Fibroblast of lung (primary cell): Measurements from ENCODE around the gene IL5RA. TPM values are rescaled to one million over a fixed set of nuclear protein-coding genes. Genes with fewer than 3 reads are reported as not detected.

ENCODE experiments used
- DNase-seq, 2 donors: peaks; one replicate each; pipeline versions ENCODE4 v3.0.0 to v3.0.0-alpha.2; 2010; ENCODE audit warnings: low read depth in 2 of 2
- H2AFZ ChIP-seq: 2 replicates; pipeline ENCODE4 v1.5.1; 2012; ENCODE audit warnings: low read length, control low read depth, inconsistent platforms
- H3K27ac ChIP-seq: 2 replicates; pipeline ENCODE4 v1.5.1; 2011; ENCODE audit warnings: low read length, control low read depth; ENCODE audit not compliant: insufficient read depth
- H3K27me3 ChIP-seq: 2 replicates; pipeline ENCODE4 v1.5.1; 2011; ENCODE audit warnings: mild to moderate bottlenecking, low read length; ENCODE audit not compliant: control insufficient read depth, insufficient read depth
- H3K36me3 ChIP-seq: 2 replicates; pipeline ENCODE4 v1.5.1; 2011; ENCODE audit warnings: low read length; ENCODE audit not compliant: control insufficient read depth, insufficient read depth
- H3K4me1 ChIP-seq: 2 replicates; pipeline ENCODE4 v1.5.1; 2011; ENCODE audit warnings: low read length; ENCODE audit not compliant: control insufficient read depth, insufficient read depth; ENCODE audit errors: extremely low read depth
- H3K4me2 ChIP-seq: 2 replicates; pipeline ENCODE4 v1.5.1; 2011; ENCODE audit warnings: low read length, control low read depth; ENCODE audit not compliant: insufficient read depth; ENCODE audit errors: extremely low read depth
- H3K4me3 ChIP-seq, 4 experiments: fragments of 200-600 bp in 1 of 4; sonication (generic) in 1 of 4; replicated peaks in 1 of 4; 2 replicates each; pipeline ENCODE4 v1.5.1; 2011 to 2016; ENCODE audit warnings: low read length in 4 of 4, low read depth in 3 of 4, mild to moderate bottlenecking in 3 of 4, control low read depth in 2 of 4, inconsistent platforms in 1 of 4, mixed read lengths in 1 of 4; ENCODE audit not compliant: insufficient read depth in 1 of 4; ENCODE audit errors: control extremely low read depth in 1 of 4
- H3K79me2 ChIP-seq: 2 replicates; pipeline ENCODE4 v1.5.1; 2012; ENCODE audit warnings: mild to moderate bottlenecking, low read length, inconsistent platforms; ENCODE audit not compliant: control insufficient read depth, insufficient read depth
- H3K9ac ChIP-seq: 2 replicates; pipeline ENCODE4 v1.5.1; 2011; ENCODE audit warnings: mild to moderate bottlenecking, low read length, control low read depth; ENCODE audit not compliant: insufficient read depth
- H3K9me3 ChIP-seq: 2 replicates; pipeline ENCODE4 v1.5.1; 2012; ENCODE audit warnings: low read depth, low read length; ENCODE audit not compliant: control insufficient read depth, insufficient read depth
- H4K20me1 ChIP-seq: 2 replicates; pipeline ENCODE4 v1.5.1; 2011; ENCODE audit warnings: low read length; ENCODE audit not compliant: control insufficient read depth, insufficient read depth; ENCODE audit errors: extremely low read depth
- EZH2 ChIP-seq: IDR thresholded peaks from 2 replicates; pipeline ENCODE4 v1.5.1; 2012; ENCODE audit warnings: low read length, control low read depth, mild to moderate bottlenecking; ENCODE audit errors: missing control alignments
- polyA plus RNA-seq, 2 donors: library from polyadenylated mRNA; depleted of rRNA in 1 of 2; stranded (reverse) in 1 of 2; unstranded in 1 of 2; fragments of >200 nt; gene quantifications; 2 replicates each; pipeline ENCODE4 v1.2.1, GENCODE V29; 2011 to 2012; ENCODE audit warnings: missing spikeins in 1 of 2
- total RNA-seq: library from RNA; depleted of rRNA; stranded (reverse); fragments of >200 nt; gene quantifications from 2 replicates; pipeline ENCODE4 v1.2.1, GENCODE V29; 2014
- TF ChIP-seq, protein P1 (sequence below), 2 donors: IDR thresholded peaks in 1 of 2; conservative IDR thresholded peaks in 1 of 2; 1 replicate in 1 of 2; 2 replicates in 1 of 2; pipeline ENCODE4 v1.5.1; 2011 to 2012; ENCODE audit warnings: low read length in 2 of 2, control low read depth in 1 of 2, inconsistent platforms in 1 of 2, low read depth in 1 of 2, mild to moderate bottlenecking in 1 of 2

The IL5RA gene
- total and polyA plus RNA-seq, 2 donors (not counting 1 experiment from before 2014, with no cell fraction given) = not detected

GRCh38 chr3:3109407-3110298, 521 bp downstream of the IL5RA start:
- Histone ChIP-seq H3K27me3 (no peaks in the 10 kb centered on the region), H3K36me3 (no peaks in the 10 kb centered on the region), H3K4me3 (peak overlapping the region in 2 of 4 experiments; percentile 4 to 43), H2AFZ (no peak overlapping the region), H3K9me3 (no peaks in the 10 kb centered on the region), H3K9ac (no peak overlapping the region), H3K79me2 (no peaks in the 10 kb centered on the region), H3K4me2 (no peak overlapping the region), H3K4me1 (no peaks in the 10 kb centered on the region), H4K20me1 (no peaks in the 10 kb centered on the region), H3K27ac (no peak overlapping the region)
- TF ChIP-seq, protein P1, sequence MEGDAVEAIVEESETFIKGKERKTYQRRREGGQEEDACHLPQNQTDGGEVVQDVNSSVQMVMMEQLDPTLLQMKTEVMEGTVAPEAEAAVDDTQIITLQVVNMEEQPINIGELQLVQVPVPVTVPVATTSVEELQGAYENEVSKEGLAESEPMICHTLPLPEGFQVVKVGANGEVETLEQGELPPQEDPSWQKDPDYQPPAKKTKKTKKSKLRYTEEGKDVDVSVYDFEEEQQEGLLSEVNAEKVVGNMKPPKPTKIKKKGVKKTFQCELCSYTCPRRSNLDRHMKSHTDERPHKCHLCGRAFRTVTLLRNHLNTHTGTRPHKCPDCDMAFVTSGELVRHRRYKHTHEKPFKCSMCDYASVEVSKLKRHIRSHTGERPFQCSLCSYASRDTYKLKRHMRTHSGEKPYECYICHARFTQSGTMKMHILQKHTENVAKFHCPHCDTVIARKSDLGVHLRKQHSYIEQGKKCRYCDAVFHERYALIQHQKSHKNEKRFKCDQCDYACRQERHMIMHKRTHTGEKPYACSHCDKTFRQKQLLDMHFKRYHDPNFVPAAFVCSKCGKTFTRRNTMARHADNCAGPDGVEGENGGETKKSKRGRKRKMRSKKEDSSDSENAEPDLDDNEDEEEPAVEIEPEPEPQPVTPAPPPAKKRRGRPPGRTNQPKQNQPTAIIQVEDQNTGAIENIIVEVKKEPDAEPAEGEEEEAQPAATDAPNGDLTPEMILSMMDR (conservative IDR thresholded peaks at IDR 0.05 in 1 of 2, IDR thresholded peaks at IDR 0.05 in 1 of 2; ENCODE audit: low read depth in 1 of 2, low read length in 2 of 2) = no peak
- no peak for TF ChIP-seq EZH2
- DNase-seq = no peak

- Histone ChIP-seq H3K27me3 (no peaks in the 10 kb centered on the region), H4K20me1 (no peaks in the 10 kb centered on the region), H3K79me2 (no peaks in the 10 kb centered on the region), H3K9me3 (no peaks in the 10 kb centered on the region), H3K27ac (no peak overlapping the region), H3K4me1 (no peaks in the 10 kb centered on the region), H3K36me3 (no peaks in the 10 kb centered on the region), H3K4me3 (no peak overlapping the region), H2AFZ (no peak overlapping the region), H3K9ac (no peak overlapping the region), H3K4me2 (no peak overlapping the region)
- no peak for DNase-seq
- TF ChIP-seq EZH2 = no peak
- TF ChIP-seq, protein P1 (conservative IDR thresholded peaks at IDR 0.05 in 1 of 2, IDR thresholded peaks at IDR 0.05 in 1 of 2; ENCODE audit: low read depth in 1 of 2, low read length in 2 of 2) = no peak
Measured at GRCh38 chr3:3107858-3108257, 2.3 kb downstream of the IL5RA start.

- H3K27ac ChIP-seq = no peak overlapping the region
- H3K27me3 ChIP-seq = no peaks in the 10 kb centered on the region
- no peaks in the 10 kb centered on the region for H3K79me2 ChIP-seq
- no peaks in the 10 kb centered on the region for H3K4me1 ChIP-seq
- no peaks in the 10 kb centered on the region for H3K9me3 ChIP-seq
- no peak overlapping the region for H2AFZ ChIP-seq
- H3K36me3 ChIP-seq = no peaks in the 10 kb centered on the region
- H3K9ac ChIP-seq = no peak overlapping the region
- no peak overlapping the region for H3K4me2 ChIP-seq
- DNase-seq = no peak
- no peaks in the 10 kb centered on the region for H4K20me1 ChIP-seq
- no peak overlapping the region for H3K4me3 ChIP-seq
- TF ChIP-seq EZH2 = no peak
- TF ChIP-seq, protein P1 (conservative IDR thresholded peaks at IDR 0.05 in 1 of 2, IDR thresholded peaks at IDR 0.05 in 1 of 2; ENCODE audit: low read depth in 1 of 2, low read length in 2 of 2) = no peak
Measured at GRCh38 chr3:3107181-3107580, 3.0 kb downstream of the IL5RA start.
